HUES6 (cell line): ENCODE results near the gene CCDC92B.
"Not testable (repeated sequence)": the region's sequence is repeated elsewhere in the genome, so short reads cannot be mapped to it uniquely, and the experiment has no call there.

ENCODE experiments used
- H3K27ac ChIP-seq: 2 replicates; pipeline ENCODE4 v1.7.0; 2013; ENCODE audit warnings: low read depth, mild to moderate bottlenecking, low read length, inconsistent platforms
- H3K27me3 ChIP-seq: 2 replicates; pipeline ENCODE4 v1.6.1; 2013; ENCODE audit warnings: low read length; ENCODE audit not compliant: control insufficient read depth, insufficient read depth
- H3K36me3 ChIP-seq: 2 replicates; pipeline ENCODE4 v1.6.1; 2013; ENCODE audit warnings: low read length; ENCODE audit not compliant: control insufficient read depth, insufficient read depth
- H3K4me1 ChIP-seq: 2 replicates; pipeline ENCODE4 v1.6.1; 2013; ENCODE audit warnings: low read length; ENCODE audit not compliant: control insufficient read depth, insufficient read depth
- H3K4me3 ChIP-seq: 2 replicates; pipeline ENCODE4 v1.5.1; 2013; ENCODE audit warnings: low read depth, low read length
- H3K9ac ChIP-seq: one replicate; pipeline ENCODE4 v1.6.1; 2013; ENCODE audit warnings: mild to moderate bottlenecking, low read length
- H3K9me3 ChIP-seq: 2 replicates; pipeline ENCODE4 v1.6.1; 2013; ENCODE audit warnings: low read depth, low read length; ENCODE audit not compliant: control insufficient read depth, insufficient read depth

The CCDC92B gene

GRCh38 chr17:2701996-2702741, 47.3 kb downstream of the CCDC92B start:
- Histone ChIP-seq H3K27me3 (no peaks in the 10 kb centered on the region), H3K9me3 (no peaks in the 10 kb centered on the region), H3K27ac (no peak overlapping the region), H3K4me3 (no peak overlapping the region), H3K36me3 (peaks cover 66% of the 10 kb centered on the region), H3K4me1 (peaks cover 9% of the 10 kb centered on the region), H3K9ac (no peak overlapping the region)

- no peak overlapping the region for H3K27ac ChIP-seq
- no peak overlapping the region for H3K4me3 ChIP-seq
- no peaks in the 10 kb centered on the region for H3K9me3 ChIP-seq
- H3K4me1 ChIP-seq: peaks cover 9% of the 10 kb centered on the region
- no peaks in the 10 kb centered on the region for H3K27me3 ChIP-seq
- peaks cover 70% of the 10 kb centered on the region for H3K36me3 ChIP-seq
- no peak overlapping the region for H3K9ac ChIP-seq
Observed at GRCh38 chr17:2701161-2701995, 48.1 kb downstream of the CCDC92B start.

DNA sequence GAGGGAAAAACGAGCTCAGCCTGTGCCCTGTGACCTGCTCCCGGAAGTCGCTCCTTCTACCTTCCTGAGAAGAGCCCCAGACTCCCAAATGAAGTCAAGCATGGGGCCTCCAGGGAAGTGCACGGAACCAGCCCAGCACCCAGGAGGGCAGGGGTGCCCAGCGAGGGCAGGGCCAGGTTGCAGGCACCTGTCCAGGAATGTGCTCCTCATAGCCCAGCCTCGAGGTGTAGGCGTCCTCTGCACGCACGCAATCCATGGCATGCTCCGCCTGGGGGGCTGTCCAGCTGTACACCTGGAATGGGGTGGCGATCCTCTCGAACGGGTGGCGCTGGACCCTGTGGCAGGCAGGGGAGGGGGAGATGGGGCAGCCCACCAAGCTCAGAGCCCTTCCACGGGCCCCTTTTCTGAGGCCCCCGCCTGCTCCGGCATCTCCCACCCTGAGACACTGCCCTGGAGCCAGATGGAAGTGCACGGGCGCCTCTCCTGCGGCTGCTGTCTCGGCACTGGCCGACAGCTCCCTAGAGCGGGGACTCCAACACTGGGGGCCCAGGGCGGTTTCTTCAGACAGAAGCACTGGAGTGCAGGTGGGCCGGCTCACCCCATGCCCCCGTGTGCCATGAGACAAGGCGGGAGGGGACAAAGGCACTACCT, 48.8 kb downstream of the CCDC92B start:
- no peaks in the 10 kb centered on the region for H3K9me3 ChIP-seq
- no peaks in the 10 kb centered on the region for H3K27me3 ChIP-seq
- H3K9ac ChIP-seq: no peak overlapping the region
- peaks cover 78% of the 10 kb centered on the region for H3K36me3 ChIP-seq
- H3K4me3 ChIP-seq: no peak overlapping the region
- no peak overlapping the region for H3K27ac ChIP-seq
- H3K4me1 ChIP-seq: peaks cover 7% of the 10 kb centered on the region; the same call in 1 of the 2 replicates

DNA sequence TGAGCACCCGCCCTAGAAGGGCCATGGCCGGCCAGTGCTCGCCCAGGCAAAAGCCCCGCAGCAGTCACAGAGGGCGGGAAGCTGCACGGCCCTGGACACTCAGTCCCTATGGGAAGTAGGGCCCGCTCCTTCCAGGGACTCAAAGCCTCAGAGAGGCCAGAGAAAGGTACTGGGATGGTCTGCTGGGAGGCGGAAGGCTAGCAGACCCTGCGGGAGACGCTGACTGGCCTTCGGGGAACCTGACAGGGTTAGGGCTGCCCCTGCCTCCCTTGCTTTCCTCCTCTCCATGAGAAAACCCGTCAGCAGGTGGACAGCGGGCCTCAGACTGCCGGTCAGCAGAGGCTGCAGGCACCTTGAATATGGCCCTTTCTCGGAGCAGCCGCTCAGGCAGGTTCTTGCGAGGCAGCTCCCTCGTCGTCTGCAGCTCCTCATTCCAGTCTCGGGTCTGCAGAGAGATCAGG, 49.4 kb downstream of the CCDC92B start:
- Histone ChIP-seq H3K27ac (no peak overlapping the region), H3K4me1 (0 out of 2 replicates have a peak, but pooled peaks cover 2% of the 10 kb centered on the region), H3K9ac (no peak overlapping the region), H3K27me3 (no peaks in the 10 kb centered on the region), H3K9me3 (no peaks in the 10 kb centered on the region), H3K4me3 (no peak overlapping the region), H3K36me3 (peaks cover 84% of the 10 kb centered on the region)

DNA sequence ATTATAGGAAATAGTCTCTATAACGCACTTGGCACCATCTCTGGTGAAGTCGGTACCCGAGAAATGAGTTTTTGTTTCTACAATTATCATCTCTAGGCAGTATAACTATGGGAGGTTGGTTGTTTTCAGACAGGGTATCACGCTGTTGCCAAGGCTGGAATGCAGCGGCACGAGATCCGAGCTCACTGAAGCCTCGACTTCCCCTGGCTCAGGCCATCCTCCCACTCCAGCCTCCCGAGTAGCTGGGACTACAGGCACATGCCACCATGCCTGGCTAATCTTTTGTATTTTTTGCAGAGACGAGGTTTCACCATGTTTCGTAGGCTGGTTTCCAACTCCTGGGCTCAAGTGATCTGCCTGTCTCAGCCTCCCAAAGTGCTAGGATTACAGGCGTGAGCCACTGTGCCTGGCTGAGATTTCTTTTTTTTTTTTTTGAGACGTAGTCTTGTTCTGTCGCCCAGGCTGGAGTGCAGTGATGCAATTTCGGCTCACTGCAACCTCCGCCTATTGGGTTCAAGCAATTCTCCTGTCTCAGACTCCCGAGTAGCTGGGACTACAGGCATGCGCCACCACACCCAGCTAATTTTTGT, 50.1 kb downstream of the CCDC92B start:
- H3K4me1 ChIP-seq, H3K9me3 ChIP-seq, H3K4me3 ChIP-seq, H3K27me3 ChIP-seq, H3K27ac ChIP-seq, H3K9ac ChIP-seq: not testable (repeated sequence)
- peaks cover 86% of the 10 kb centered on the region for H3K36me3 ChIP-seq

- Histone ChIP-seq H3K27me3 (no peaks in the 10 kb centered on the region), H3K4me1 (no peaks in the 10 kb centered on the region), H3K27ac (no peak overlapping the region), H3K4me3 (no peak overlapping the region), H3K36me3 (peaks cover 87% of the 10 kb centered on the region), H3K9me3 (no peaks in the 10 kb centered on the region), H3K9ac (no peak overlapping the region)
Observed at GRCh38 chr17:2697611-2698162, 51.8 kb downstream of the CCDC92B start.

DNA sequence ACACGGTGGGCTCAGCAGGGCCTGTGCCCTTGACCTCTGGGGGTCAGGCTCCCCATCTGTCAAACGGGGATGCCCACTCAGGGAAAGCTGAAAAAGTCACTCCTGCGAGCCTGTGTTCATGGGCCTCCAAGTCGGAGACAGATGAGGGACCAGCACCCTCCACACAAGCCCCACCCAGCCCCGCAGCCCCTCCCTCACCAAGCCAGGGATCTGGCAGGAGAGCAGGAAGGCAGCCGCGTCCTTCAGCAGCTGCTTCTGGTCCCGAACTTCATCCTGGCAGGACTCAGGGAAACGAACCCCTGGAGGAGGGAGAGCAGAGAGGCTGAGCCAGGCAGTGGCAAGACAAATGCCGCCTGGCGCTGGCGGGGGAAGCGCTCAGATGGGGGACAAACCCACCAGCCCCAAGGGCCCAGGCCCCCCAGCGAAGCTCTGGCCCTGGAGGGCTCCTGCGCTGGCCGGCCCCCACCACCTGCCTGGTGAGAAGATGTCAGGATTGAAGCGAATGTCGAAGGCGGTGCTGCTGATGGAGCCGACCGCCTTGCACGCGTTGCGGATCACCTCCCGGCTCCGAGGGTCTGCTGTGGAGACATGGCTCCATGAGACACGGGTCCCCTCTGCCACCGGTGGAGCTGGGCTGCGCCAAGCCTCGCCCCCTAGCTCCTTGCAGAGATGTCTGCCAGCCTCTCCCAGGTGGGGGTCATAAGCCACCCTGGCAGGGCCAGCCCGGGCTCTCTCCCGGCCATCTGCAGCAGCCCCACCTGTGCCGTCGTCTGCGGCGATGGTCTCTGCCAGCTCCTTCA, 53.3 kb downstream of the CCDC92B start:
- Histone ChIP-seq H3K27me3 (no peaks in the 10 kb centered on the region), H3K4me3 (no peak overlapping the region), H3K27ac (no peak overlapping the region), H3K4me1 (no peaks in the 10 kb centered on the region), H3K9ac (no peak overlapping the region), H3K36me3 (peaks cover 85% of the 10 kb centered on the region), H3K9me3 (no peaks in the 10 kb centered on the region)

DNA sequence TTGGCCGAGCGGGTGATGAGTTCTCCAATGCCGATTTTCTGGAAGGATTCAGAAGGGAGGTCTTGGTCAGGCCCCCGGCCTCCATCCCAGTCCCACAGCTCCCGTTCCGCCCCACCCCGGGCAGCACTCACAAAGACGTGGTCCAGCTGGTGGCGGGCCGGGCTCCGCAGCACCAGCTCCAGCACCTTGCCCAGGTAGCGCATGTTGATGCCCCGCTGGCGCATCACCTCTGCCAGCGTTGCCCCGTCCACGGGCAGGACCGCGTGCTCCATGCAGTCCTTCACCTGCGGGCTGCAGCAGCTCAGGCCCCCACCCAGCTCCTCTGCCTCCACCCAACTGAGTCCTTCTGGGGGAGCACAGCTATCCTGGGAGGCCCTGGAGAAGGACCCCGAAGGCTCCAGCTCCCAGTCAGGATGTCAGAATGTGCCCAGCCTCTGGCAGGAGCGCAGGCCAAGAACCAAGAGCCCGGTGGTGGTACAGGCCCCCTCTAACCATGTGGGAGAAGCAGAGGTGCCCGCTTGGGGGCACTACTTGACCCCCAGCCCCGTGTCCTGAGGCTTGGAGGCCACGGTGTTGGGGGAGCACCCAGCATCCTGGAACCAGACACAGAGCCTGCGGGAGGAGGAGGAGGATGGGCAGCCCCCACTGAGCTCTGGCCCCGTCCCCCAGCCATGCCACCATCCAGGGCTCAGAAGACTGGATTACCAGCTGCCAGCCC, 54.0 kb downstream of the CCDC92B start:
- no peaks in the 10 kb centered on the region for H3K27me3 ChIP-seq
- H3K9me3 ChIP-seq: no peaks in the 10 kb centered on the region
- no peak overlapping the region for H3K27ac ChIP-seq
- no peak overlapping the region for H3K9ac ChIP-seq
- no peaks in the 10 kb centered on the region for H3K4me1 ChIP-seq
- peaks cover 84% of the 10 kb centered on the region for H3K36me3 ChIP-seq
- no peak overlapping the region for H3K4me3 ChIP-seq

- H3K36me3 ChIP-seq: peaks cover 82% of the 10 kb centered on the region
- no peak overlapping the region for H3K4me3 ChIP-seq
- H3K9me3 ChIP-seq: no peaks in the 10 kb centered on the region
- H3K9ac ChIP-seq: no peak overlapping the region
- H3K4me1 ChIP-seq: no peaks in the 10 kb centered on the region
- H3K27ac ChIP-seq: no peak overlapping the region
- H3K27me3 ChIP-seq: no peaks in the 10 kb centered on the region
Observed at GRCh38 chr17:2694381-2695242, 54.8 kb downstream of the CCDC92B start.
